Fibroblast of peridontal ligament (primary cell): ENCODE results near the gene HCRTR1.

ENCODE experiments used
- DNase-seq: peaks from one replicate; pipeline ENCODE4 v3.0.0-alpha.2; 2010; ENCODE audit errors: extremely low read depth

Gene HCRTR1

DNA sequence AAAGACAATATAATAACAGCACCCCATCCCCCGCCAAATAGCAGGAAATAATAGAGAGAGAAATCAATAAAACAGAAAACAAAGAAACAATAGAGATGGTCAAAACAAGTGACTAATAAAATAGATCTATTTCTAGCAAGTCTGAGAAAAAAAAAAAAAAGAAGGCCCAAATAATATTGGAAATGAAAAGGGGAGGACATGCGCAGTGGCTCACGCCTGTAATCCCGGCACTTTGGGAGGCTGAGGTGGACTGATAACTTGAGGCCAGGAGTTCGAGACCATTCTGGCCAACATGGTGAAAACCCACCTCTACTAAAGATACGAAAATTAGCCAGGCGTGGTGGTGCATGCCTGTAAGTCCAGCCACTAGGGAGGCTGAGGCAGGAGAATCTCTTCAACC, 18.5 kb upstream of the HCRTR1 start:
- no peak for DNase-seq

DNA sequence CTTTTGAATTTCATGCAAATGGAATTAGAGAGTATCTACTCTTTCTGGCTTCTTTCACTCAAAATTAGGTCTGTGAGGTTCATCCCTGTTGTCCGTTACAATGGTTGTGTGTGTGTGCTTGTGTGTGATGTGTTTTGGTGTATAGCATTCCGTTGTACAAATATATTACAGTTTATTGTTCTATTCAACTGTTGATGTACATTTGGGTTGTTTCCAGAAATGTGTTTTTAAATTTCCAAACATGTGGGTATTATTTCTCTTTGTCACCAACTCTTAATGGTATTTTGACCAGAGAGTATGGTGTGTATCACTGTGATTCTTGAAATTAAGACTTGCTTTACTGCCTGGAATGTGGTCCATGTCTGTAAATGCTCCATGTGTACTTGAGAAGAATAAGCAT, 16.8 kb upstream of the HCRTR1 start:
- no peak for DNase-seq

DNA sequence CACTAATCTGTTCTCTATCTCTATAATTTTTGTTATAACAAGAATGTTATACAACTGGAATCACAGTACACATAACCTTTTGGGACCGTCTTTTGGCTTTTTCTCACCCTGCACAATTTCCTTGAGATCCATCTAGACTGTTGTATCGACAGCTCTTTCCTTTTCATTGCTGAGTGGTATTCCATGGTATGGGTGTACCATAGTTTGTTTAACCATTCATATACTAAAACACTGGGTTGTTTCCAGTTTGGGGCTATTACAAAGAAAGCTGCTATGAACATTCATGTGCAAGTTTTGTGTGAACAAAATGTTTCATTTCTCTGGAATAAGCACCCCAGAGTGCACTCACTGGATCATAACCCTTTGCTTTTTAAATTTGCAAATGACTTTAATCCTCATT, 15.4 kb upstream of the HCRTR1 start:
- no peak for DNase-seq

DNA sequence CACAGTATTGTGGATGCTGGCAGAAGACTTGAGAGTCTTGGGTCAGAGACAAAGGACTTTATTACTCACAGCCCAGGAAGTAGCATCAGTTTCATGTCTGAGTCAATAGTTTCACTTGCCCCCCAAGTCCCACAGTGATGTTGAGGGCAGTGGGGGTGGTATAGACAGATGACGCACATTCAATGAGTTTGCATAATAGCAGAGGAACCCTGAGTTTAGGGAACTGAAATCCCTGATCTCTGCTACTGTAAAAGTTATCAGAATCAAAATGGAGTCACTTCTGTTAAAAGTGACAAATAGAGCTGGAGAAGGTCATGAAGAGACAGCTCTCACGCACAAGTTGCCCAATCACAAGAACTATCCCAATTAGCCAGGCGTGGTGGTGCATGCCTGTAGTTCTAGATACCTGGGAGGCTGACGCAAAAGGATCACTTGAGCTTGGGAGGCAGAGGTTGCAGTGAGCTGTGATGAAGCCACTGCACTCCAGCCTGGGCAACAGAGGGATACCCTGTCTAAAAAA, 11.5 kb upstream of the HCRTR1 start:
- peak; percentile 81 for DNase-seq

DNA sequence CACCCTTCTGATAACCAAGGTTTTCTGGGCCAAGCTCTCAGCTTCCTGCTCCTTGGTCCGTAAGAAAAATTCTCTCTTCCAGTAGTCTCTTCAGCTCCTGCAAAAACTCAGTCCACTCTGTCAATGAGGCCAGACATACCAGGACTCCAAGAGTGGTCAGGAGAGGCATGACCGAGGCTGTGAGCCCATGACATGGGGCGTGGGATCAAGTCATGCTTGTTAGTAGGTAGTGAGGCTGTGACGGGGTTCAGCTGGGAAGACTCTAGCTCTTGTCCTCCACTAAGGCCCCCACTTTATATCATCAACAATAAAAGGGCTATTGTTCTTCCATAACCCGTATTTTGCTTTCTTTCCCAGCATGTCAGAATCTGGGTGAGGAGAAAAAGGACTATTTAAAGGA, 10.1 kb upstream of the HCRTR1 start:
- DNase-seq, result no peak

DNA sequence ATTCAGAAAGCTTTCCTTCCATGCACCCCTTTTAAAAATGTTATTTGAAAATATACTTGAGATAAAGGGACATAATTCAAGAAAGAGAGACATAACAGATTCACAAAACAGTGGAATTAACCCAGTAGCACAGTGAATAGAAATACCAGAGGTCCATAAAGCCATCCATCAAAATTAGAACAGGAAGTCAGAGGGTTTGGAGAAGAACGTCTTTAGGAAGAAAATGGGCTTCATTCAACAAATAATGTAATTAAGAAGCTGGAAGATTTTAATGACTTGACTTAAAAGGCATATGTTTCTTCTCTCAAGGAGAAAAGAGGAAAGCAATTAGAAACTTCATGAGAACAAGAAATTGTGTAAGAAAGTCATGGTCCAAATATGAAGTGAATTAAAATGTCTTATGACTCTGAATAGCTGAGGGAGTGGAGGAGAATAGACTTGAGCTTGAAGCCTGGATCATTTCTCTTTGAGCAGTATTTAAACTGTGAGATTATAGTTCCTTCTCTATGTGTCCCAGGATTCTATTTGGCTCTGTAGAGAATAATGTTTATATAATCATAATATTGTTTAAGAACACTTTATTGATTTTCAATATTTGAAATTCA, 7.9 kb upstream of the HCRTR1 start:
- peak; percentile 25 for DNase-seq

DNA sequence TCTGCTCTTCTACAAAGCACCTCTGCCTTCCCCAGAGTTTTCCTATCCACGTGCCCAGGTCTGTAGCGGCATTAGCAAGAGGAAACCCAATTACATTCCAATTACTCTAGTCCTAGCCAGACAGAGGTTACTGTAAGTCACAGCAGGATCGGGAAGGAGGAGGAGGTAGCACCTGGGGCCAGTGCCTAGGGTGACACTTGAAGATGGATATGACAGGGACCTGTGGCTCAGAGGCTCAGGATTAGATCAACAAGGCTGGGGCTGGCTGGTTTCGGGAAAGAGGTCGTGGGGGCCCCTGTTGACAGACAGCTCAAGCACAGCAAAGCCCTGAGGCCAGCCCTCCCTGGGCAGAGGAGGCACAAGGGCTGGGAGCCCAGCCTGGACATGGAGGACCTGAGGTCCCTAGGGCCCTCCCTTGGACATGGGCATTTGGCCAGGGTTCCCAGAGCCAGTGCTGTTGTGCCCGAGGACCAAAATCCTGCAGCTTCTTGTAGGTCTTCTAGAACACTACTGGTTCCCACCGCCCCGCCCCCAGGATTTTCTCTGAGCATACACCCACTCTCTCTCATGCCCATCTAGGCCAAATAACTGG, 3.0 kb upstream of the HCRTR1 start:
- DNase-seq, result no peak

DNA sequence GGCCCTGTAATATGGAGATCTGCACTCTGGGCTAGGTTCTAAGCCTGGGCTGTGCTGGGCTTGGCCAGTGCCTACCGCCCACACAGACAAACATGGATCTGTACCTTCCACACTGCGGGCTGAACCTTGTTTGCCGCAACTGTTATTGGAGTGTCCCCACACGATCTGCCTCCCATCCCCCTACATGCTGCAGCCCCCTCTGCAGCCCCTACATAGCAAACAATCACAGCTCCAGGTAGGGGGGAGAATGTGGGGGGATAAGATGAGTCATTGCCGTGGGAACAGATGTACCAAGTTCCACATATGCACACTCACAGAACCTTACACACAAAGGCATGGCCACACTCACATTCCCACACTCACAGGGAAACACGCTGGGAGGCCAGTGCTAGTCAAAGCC, 2.1 kb upstream of the HCRTR1 start:
- DNase-seq, result no peak

DNA sequence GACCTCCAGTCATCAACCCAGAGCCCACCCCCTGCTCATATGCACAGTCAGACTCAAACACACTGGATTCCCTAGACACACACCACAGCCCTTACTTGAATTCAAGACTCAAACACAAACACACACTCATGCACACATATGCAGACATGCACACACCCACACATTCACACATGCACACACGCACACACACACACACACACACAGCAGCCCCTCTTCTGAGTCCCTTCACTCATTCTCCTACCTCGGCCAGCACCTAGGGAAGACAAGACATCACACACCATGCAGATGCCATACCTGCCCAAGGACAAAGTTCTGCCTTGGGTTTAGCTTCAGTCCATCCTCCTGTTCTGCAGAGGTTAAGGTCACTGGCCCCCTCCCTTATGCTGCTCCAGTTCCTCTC, 1.6 kb upstream of the HCRTR1 start:
- no peak for DNase-seq

DNA sequence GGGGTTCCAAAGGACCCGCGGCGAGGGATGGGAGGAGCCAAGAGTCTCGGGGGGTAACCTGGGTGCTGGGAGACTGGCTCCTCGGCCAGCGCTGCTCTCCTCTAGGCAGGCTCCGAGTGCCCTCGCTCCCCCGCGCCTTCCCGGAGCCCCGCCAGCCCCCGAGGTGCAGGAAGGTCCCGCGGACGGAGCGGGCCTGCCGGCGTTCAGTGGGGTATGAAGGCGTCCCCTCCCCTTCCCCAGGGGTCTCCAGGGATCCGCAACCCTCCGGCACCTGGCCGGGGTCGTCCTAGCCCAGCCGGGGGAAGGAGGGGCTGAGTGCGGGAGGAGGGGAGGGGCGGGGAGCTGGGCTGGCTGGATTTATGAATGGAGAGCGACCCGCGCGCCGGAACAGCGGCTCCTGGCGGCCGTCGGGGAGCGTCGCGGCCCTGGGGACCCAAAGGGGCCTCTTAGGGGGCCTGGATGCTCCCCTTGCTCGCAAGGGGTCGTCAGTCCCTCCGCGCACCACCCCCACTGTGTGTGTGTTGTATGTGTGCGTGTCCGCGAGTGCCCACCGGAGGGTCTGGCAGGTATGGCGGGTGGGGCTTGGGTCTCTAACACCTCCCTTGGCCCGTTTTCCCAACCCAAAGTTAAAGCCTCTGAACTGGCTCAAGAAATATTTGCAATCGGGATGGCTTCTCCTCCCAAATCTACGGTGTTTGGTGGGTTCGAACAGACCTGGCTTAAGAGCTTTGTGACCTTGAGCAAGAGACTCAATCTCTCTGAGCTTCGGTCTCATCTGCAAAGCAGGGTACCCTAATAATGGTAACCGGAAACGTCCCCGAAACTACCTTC, 642 bp downstream of the HCRTR1 start:
- no peak for DNase-seq

DNA sequence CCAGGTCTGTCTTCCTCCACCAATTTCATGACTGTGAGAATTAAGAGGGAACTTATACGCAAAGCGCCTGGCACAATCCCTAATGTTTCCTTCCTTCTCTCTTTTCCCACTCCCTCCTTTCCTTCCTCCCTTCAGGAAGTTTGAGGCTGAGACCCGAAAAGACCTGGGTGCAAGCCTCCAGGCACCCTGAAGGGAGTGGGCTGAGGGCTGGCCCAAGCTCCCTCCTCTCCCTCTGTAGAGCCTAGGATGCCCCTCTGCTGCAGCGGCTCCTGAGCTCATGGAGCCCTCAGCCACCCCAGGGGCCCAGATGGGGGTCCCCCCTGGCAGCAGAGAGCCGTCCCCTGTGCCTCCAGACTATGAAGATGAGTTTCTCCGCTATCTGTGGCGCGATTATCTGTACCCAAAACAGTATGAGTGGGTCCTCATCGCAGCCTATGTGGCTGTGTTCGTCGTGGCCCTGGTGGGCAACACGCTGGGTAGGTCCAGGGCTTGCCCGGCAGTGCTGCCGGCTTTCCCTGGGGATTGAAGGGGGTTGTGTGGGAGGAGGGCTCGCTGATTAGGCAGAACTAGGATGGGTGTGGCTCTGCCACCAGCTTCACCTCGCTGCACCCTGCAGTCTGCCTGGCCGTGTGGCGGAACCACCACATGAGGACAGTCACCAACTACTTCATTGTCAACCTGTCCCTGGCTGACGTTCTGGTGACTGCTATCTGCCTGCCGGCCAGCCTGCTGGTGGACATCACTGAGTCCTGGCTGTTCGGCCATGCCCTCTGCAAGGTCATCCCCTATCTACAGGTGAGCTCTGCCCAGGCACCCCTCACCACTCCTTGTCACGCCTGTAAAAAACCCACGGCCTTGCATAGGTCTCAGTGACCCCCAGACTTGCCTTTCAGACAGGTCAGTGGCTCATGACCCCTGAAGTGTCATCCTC, 1.7 kb downstream of the HCRTR1 start:
- no peak for DNase-seq

DNA sequence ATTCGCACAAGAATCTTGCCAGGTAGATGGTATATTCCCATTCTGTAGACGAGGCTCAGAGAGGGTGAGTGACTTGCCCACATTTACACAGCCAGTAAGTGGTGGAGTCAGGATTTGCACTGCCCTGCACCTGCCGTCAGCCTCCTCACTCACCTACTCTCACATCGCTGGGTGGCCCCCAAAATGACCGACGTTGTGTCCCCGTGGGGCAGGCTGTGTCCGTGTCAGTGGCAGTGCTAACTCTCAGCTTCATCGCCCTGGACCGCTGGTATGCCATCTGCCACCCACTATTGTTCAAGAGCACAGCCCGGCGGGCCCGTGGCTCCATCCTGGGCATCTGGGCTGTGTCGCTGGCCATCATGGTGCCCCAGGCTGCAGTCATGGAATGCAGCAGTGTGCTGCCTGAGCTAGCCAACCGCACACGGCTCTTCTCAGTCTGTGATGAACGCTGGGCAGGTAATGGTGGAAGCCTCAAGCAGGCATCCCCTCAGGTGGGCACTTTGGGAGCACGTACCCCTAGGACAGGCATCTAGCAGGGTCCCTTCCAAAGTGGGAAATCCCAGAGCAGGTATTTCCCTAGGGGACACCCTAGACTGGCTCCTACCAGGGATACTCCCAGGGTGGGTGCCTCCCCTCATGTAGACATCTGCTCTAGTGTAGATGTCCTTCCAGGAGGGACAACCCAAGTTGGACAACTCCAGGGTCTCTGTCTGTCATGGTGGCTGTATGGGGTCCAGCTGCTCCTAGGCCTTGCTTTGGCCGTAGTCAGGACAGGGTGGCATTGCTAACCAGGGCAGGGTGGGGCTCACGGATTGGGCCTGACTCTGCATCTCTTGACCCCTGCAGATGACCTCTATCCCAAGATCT, 3.4 kb downstream of the HCRTR1 start:
- no peak for DNase-seq

DNA sequence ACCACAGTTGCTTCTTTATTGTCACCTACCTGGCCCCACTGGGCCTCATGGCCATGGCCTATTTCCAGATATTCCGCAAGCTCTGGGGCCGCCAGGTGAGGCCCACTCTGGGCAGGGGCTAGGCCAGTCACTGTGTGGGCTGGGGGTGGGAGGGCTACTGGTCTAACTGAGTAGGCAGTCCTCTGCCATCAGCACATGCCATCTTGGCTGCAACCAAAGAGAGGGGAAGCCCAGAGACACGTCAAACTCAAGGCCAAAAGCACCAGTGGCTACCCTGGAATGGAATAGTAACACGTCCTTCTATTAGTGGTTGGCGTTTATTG, 4.0 kb downstream of the HCRTR1 start:
- DNase-seq, result no peak

DNA sequence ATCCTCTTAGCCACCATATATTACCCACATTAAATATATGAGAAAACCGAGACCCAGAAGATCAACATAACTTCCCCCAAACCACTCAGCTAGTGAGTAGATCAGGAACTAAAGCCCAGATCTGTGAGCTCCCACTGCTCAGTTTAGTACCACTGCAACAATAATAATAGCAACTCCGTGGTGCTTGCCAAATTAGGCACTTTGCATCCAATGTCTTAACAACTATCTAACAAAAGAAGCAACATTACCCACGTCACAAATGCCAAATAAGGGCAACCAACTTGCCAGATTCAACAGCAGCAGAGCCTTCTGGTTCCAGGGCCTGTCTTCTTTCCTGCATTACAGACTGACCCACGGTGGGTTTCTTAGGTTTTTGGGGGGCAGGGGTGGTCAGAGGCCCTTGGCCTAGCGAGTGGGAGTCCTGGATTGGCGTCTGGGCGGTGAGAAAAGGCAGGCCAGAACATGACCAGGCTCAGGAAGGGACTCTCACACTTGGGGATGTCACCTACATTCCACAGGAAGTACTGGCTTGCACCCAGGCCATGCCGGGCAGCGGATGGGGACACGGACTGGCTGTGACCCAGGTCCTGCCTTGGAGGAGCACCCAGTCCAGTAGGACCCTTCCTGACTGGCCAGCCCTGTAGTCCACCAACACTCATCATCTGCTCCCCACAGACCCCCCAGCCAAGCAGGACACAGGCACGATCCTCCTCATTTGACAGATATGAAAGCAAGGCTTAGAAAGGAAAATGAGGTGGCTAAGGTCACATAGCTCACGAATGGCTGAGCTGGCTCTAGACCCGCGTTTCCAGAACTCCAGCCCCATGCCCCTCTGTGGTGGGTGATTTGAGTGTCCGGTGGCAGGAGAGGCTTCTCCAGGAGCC, 4.6 kb downstream of the HCRTR1 start:
- DNase-seq, result no peak

DNA sequence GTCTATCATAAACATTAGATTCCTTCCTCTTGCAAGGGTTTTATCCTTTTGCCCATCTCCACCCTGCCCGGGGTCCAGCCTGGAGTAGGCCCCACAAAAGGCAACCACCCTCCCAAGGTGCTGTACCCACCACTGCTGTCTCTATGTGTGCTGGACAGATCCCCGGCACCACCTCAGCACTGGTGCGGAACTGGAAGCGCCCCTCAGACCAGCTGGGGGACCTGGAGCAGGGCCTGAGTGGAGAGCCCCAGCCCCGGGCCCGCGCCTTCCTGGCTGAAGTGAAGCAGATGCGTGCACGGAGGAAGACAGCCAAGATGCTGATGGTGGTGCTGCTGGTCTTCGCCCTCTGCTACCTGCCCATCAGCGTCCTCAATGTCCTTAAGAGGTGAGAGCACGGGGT, 5.9 kb downstream of the HCRTR1 start:
- no peak for DNase-seq

DNA sequence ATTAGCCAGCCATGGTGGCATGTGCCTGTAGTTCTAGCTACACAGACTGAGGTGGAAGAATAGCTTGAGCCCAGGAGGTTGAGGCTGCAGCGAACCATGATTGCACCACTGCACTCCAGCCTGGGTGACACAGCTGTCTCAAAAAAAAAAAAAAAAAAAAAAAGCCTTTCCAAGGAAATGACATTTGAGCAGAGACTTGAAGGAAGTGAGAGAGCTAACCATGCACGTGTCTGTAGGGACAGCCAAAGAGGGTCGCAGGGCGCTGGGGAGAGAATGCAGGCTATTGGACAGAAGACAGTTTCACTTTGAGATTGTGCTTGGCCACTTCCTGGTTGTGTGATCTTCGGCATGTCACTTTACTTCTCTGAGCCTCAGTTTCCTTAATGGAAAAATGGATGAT, 6.8 kb downstream of the HCRTR1 start:
- no peak for DNase-seq

DNA sequence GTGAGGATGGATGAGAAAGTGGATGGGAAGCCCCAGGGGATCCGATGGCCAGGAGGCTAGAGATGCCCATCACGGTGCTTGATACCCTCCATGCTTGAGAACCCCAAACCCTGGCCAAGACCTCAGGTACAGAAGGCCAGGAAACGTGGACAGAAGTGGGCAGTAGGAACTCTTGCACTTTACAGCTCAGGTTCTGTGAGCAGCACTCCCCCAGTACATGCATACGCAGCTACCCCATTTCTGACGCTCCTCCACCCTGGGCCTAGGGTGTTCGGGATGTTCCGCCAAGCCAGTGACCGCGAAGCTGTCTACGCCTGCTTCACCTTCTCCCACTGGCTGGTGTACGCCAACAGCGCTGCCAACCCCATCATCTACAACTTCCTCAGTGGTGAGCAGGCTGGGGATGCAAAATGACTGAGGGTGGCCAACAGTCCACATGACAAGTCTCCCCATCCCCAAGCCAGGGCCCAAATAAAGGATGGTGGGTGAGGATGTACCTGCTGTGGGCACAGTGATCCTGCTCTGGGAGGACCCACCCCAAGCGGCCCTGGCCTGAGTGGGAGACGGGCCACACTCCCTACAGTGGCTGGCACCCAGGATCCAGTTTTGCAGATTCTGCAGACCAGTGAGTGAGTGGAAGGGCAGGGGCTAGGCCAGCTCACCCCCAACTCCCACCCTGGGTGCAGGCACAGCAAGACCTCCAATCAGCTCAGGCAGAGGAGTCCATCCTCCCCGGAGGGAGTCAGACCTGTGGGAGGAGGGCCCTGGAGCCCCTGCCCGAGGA, 7.4 kb downstream of the HCRTR1 start:
- DNase-seq, result no peak

DNA sequence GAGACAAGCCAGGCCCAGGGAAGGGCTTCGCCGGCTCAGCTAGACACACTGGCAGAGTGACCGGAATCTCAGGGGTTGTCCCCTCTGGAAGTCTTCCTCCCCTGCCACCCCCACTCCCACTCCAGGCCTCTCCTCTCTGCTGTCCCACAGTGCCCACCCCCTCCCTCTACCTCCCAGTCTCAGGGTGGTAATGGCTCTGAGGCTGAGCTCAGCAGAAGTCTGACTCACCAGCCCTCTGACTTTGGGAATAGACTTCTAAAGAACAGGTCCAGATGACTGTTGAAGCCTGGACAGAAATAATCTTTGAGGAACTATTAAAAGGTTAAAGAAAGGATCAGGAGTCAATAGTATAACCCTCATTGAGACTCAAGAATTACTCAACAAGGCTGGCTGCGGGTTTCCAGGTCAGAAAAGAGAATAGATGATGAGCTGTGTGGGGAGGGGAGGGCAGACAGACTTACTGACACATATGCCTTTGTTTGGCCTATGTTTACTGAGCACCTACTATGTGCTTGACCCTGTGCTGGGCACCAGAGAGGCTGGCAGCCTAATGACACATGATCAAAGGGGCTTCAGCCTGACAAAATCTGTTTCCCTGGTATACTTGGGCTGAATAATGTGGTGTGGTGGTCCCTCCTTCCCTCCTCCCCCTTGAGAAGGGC, 8.2 kb downstream of the HCRTR1 start:
- peak; percentile 52 for DNase-seq
